8988T (cell line): Measurements from ENCODE around the gene TMEM214.
A peak's percentile ranks its signal among the peaks of the same experiment; 100 is the strongest.

ENCODE experiments used
- DNase-seq: peaks from one replicate; pipeline ENCODE4 v3.0.0; 2011

The TMEM214 gene

DNA sequence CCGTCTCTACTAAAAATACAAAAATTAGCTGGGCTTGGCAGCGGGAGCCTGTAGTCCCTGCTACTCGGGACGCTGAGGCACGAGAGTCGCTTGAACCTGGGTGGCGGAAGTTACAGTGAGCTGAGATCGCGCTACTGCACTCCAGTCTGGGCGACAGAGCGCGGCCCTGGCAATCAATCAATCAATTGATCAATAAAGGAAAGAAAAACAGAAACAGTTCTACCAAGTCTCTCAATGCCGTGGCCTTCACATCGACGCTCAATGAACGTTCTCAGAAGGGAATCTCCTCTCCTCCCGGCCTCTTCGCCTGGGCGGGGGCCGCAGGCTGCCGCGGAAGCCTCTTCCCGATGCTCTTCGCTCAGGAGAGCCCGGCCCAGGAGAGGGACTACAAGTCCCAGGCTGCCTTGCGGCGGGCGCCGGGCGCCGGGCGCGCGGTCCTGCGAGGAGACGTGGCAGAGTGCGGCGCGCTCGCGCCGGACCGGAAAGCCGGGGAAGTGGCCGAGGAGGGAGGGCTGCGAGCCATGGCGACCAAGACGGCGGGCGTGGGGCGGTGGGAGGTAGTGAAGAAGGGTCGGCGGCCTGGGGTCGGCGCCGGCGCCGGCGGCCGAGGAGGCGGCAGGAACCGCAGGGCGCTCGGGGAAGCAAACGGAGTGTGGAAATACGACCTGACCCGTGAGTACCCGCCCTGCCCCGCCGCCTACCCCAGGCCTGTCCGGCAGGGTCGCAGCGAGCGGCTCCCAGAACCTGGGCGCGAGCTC lies at the start of gene TMEM214:
TMEM214 (plus strand) TSS at position 471 of the 758 bp plus-strand sequence; CDS start at position 522, 51 bp downstream.
- DNase-seq = peak; percentile 96

- DNase-seq = no peak
Measured at GRCh38 chr2:26983746-26984145, 49.0 kb upstream of the TMEM214 start.

DNA sequence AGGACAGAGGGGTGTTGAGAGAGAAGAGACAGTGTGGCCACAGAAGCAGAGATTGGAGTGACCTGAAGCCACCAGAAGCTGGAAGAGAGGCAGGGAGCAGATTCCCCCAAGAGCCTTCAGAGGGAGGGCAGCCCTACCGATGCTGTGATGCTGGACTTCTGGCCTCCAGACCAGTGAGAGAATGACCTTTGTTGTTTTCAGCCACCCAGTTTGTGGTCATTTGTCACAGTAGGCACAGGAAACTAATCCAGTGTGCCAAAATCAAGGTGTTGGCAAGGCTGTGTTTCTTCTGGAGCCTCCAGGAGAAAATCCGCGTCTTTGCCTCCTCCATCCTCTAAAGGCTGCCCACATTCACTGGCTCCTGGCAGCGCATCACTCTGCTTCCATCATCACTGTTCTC lies 47.0 kb upstream of the TMEM214 start:
- no peak for DNase-seq

- DNase-seq = no peak
Measured at GRCh38 chr2:26986576-26986975, 46.2 kb upstream of the TMEM214 start.

- DNase-seq = no peak
Measured at GRCh38 chr2:26988058-26988860, 44.5 kb upstream of the TMEM214 start.

DNA sequence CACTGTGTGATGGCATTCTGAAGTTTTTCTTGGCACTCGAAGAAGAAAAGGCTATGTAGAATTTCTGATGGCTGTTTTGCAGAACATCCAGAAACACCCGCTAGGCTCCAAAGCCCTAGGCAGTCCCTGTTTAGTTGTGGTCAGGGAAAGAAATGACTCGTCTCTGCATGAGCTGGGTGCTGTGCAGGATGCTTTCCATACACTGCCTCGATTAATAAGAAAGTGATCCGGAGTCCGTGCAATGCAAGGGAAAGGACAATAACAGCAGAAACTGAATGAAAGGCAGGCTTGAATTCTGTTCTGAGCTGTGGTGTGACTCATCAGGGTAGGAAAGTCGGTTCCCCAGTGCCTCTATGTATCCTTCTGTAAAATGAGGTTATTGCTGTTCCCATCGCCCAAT lies 43.6 kb upstream of the TMEM214 start:
- no peak for DNase-seq

- DNase-seq = no peak
Measured at GRCh38 chr2:26991717-26992116, 41.0 kb upstream of the TMEM214 start.

DNA sequence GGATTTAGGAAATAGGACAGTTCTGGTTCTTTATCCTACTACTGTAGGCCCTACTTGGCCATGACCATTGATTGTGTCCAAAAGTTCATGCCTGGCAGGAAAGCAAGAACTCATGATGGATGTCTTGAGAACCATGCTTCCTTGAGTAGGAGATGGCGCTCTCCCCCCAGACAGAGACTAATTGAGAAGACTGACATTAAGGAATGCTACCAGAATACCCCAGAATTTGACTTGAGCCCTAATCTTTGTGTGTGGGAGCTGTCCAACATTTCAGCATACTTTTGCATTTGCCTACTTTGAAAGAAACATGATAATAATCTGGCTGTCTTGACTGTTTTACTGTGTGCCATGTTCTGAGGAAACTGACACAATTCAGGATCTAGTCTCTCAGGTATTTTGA lies 39.0 kb upstream of the TMEM214 start:
- no peak for DNase-seq

DNA sequence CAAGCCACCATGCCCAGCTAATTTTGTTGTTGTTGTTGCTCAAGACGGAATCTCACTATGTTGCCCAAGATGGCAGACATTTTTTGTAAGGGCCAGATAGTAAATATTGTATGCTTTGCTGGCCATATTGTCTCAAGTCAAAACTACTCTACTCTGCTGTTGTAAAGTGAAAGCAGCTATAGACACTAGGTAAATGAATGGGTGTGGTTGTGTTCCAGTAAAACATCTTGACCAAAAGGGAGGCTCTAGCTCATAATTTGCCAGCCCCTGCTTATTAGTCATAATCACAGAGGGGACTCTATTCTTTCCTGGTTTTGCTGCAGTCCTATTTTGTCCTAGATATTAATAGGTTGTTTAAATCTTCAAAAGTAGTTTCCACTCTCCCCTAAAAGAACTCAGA lies 37.8 kb upstream of the TMEM214 start:
- no peak for DNase-seq

- no peak for DNase-seq
Measured at GRCh38 chr2:26997394-26997793, 35.4 kb upstream of the TMEM214 start.

- no peak for DNase-seq
Measured at GRCh38 chr2:26998323-26998722, 34.4 kb upstream of the TMEM214 start.

- DNase-seq = no peak
Measured at GRCh38 chr2:27000228-27000627, 32.5 kb upstream of the TMEM214 start.

- no peak for DNase-seq
Measured at GRCh38 chr2:27000995-27001394, 31.8 kb upstream of the TMEM214 start.

- no peak for DNase-seq
Measured at GRCh38 chr2:27001950-27002349, 30.8 kb upstream of the TMEM214 start.

DNA sequence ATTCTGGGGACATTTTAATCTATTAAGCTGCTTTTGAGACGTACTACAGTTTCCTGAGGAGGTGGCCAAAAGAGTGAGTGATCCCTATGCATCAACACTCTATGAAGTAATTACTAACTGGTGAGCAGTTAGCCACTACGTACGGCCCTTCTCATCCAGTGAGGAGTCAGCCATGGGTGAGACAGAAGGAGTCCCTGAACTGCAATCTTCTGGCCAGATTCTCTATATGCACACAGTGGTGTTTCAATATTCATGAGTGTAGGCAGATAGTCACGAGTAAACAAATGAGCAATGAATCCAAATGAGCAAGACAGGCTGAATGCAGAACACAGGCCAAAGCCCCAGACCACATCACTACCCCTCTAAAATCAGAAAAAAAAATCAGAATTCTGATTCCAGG lies 29.8 kb upstream of the TMEM214 start:
- DNase-seq = no peak

- DNase-seq = no peak
Measured at GRCh38 chr2:27003857-27004256, 28.9 kb upstream of the TMEM214 start.

- DNase-seq = no peak
Measured at GRCh38 chr2:27006602-27007415, 26.0 kb upstream of the TMEM214 start.

GRCh38 chr2:27007416-27008374 lies 25.1 kb upstream of the TMEM214 start:
- DNase-seq = no peak

DNA sequence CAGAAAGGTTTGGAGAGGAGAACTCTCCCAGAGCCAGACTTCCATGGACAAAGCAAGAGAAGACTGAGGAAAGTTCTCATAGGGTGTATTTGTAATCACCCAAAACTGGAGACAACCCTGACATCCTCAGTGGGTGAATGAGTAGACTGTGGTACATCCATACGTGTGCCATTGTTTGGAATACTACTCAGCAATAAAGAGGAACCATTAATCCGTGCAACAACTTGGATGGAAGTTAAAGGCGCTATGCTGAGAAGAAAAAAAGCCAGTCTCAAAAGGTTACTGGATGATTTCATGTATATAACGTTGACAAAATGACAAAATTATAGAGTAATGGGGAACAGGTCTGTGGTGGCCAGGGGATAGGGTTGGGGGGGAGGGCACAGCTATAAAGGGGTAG lies 24.1 kb upstream of the TMEM214 start:
- no peak for DNase-seq

DNA sequence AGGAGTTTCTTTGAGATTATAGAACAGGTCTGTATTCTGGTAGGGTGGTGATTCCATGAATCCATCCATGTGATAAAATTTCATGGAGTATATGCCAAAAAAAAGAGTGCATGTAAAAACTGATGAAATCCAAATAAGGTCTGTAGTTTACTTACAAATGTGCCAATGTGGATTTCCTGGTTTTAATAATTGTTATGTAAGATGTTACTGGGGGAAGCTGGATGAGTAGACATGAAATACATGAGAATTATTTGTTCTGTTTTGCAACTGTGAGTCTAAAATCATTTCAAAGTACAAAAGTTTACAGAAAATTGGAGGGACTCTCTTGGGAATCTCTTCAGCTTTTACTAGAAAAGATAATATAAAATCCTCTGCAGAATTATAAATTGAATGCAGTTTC lies 23.7 kb upstream of the TMEM214 start:
- DNase-seq = no peak

DNA sequence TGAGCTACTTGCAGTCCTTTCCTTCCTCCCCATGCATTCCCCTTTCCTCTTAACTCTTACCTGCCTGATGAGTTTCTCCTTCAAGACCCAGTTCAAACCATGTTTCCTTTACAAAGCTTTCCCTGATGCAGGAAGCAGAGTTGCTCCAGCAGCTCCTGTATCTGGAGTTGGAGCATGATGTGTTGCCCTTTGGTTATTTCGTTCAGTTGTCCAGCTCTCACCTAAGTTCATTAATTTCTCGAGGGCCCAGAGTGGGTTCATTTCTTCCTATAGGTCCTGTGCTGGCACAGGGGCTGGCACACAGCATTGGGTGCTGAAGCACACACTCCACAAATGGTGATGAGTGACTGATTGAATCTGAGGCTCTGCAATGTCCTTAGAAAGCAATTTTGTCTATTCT lies 23.0 kb upstream of the TMEM214 start:
- no peak for DNase-seq

GRCh38 chr2:27010139-27010538 lies 22.6 kb upstream of the TMEM214 start:
- DNase-seq = no peak
